HepG2 (cell line): ENCODE data around the gene GAREM1. TPM values are rescaled to one million over a fixed set of nuclear protein-coding genes. Genes with fewer than 3 reads are reported as not detected.

Experiments used
- ATF4 ChIP-seq, 2 experiments: fragments of 450-650 bp in 1 of 2; sonication (generic) in 1 of 2; formaldehyde crosslinking; IDR thresholded peaks; 2 replicates each; pipeline versions ENCODE4 v1.5.0 to v1.8.0; 2020 to 2022; ENCODE audit warnings: mild to moderate bottlenecking in 1 of 2, missing genetic modification reagents in 1 of 2
- BATF2 ChIP-seq: sonication (generic); formaldehyde crosslinking; IDR thresholded peaks from 2 replicates; pipeline ENCODE4 v1.8.0; 2022; ENCODE audit warnings: mild to moderate bottlenecking, missing genetic modification reagents, moderate library complexity
- CAMTA2 ChIP-seq: sonication (generic); formaldehyde crosslinking; IDR thresholded peaks from 2 replicates; pipeline ENCODE4 v1.4.0; 2020; ENCODE audit warnings: mild to moderate bottlenecking, missing genetic modification reagents, borderline replicate concordance
- FOXA1 ChIP-seq, 2 experiments: fragments of 450-650 bp in 1 of 2; sonication (generic) in 1 of 2; formaldehyde crosslinking in 1 of 2; IDR thresholded peaks; 2 replicates each; pipeline versions ENCODE4 v1.4.0 to v1.6.1; 2016 to 2020; ENCODE audit warnings: missing genetic modification reagents in 1 of 2
- GTF3A ChIP-seq: sonication (generic); formaldehyde crosslinking; conservative IDR thresholded peaks from 2 replicates; pipeline ENCODE4 v1.4.0; 2020; ENCODE audit warnings: mild to moderate bottlenecking, missing genetic modification reagents
- HNRNPUL1 ChIP-seq: fragments of 200-400 bp; formaldehyde crosslinking; IDR thresholded peaks from 2 replicates; pipeline ENCODE4 v1.6.1; 2017; ENCODE audit warnings: low read depth, mild to moderate bottlenecking, low read length, moderate library complexity
- NCOA1 ChIP-seq: sonication (generic); formaldehyde crosslinking; IDR thresholded peaks from 2 replicates; pipeline ENCODE4 v1.9.0; 2021; ENCODE audit warnings: missing genetic modification reagents
- PREB ChIP-seq: sonication (generic); formaldehyde crosslinking; IDR thresholded peaks from 2 replicates; pipeline ENCODE4 v1.4.0; 2020; ENCODE audit warnings: missing genetic modification reagents
- RFX5 ChIP-seq: IDR thresholded peaks from 2 replicates; pipeline ENCODE4 v1.6.1; 2011; ENCODE audit warnings: low read depth, low read length, improper control_type of control experiment
- YEATS2 ChIP-seq: sonication (generic); formaldehyde crosslinking; IDR thresholded peaks from 2 replicates; pipeline ENCODE4 v1.4.0; 2020; ENCODE audit warnings: missing genetic modification reagents, borderline replicate concordance
- ZBTB7B ChIP-seq: sonication (generic); formaldehyde crosslinking; IDR thresholded peaks from 2 replicates; pipeline ENCODE4 v1.4.0; 2020; ENCODE audit warnings: missing genetic modification reagents
- ZC3H4 ChIP-seq: sonication (generic); formaldehyde crosslinking; IDR thresholded peaks from 2 replicates; pipeline ENCODE4 v1.4.0; 2020; ENCODE audit warnings: missing genetic modification reagents, borderline replicate concordance
- ZFP36 ChIP-seq: fragments of 150-350 bp; IDR thresholded peaks from 2 replicates; pipeline ENCODE4 v1.6.1; 2018; ENCODE audit warnings: borderline replicate concordance, low read length, low read depth; ENCODE audit not compliant: partially characterized antibody
- ZNF329 ChIP-seq: sonication (generic); formaldehyde crosslinking; IDR thresholded peaks from 2 replicates; pipeline ENCODE4 v1.9.0; 2021; ENCODE audit warnings: low read depth, mild to moderate bottlenecking, missing genetic modification reagents
- ZNF335 ChIP-seq: sonication (generic); formaldehyde crosslinking; IDR thresholded peaks from 2 replicates; pipeline ENCODE4 v1.4.0; 2020; ENCODE audit warnings: missing genetic modification reagents
- ZNF354B ChIP-seq: sonication (generic); formaldehyde crosslinking; IDR thresholded peaks from 2 replicates; pipeline ENCODE4 v1.8.0; 2022; ENCODE audit warnings: mild to moderate bottlenecking, missing genetic modification reagents
- polyA plus RNA-seq, 8 experiments: library from polyadenylated mRNA; depleted of rRNA in 3 of 8; stranded (reverse) in 7 of 8; unstranded in 1 of 8; fragments of >200 nt; fragmentation: Illumina TruSeq in 4 of 8; extraction: Trizol in 4 of 8; gene quantifications; 2 replicates each; pipeline versions ENCODE4 v1.2.1 to v1.2.3, GENCODE V29; 2011 to 2016; ENCODE audit warnings: low read depth in 4 of 8, missing spikeins in 1 of 8, mixed read lengths in 1 of 8; ENCODE audit not compliant: insufficient read depth in 1 of 8
- total RNA-seq, 5 experiments: library from RNA; depleted of rRNA; stranded (reverse); fragments of >200 nt; fragmentation: Illumina TruSeq; extraction: Trizol; gene quantifications; 2 replicates each; pipeline ENCODE4 v1.2.3, GENCODE V29; 2016; ENCODE audit warnings: low read depth in 1 of 5
- TF ChIP-seq, protein P1 (sequence below): sonication (generic); formaldehyde crosslinking; IDR thresholded peaks from 2 replicates; pipeline ENCODE4 v1.5.0; 2020; ENCODE audit warnings: missing genetic modification reagents
- TF ChIP-seq, protein P2 (sequence below): sonication (generic); formaldehyde crosslinking; IDR thresholded peaks from 2 replicates; pipeline ENCODE4 v1.5.0; 2020; ENCODE audit warnings: missing genetic modification reagents, mild to moderate bottlenecking, borderline replicate concordance
- TF ChIP-seq, protein P3 (sequence below): IDR thresholded peaks from 2 replicates; pipeline ENCODE4 v1.6.1; 2016; ENCODE audit warnings: mild to moderate bottlenecking
- TF ChIP-seq, protein P4 (sequence below): sonication (generic); formaldehyde crosslinking; IDR thresholded peaks from 2 replicates; pipeline ENCODE4 v1.5.0; 2020; ENCODE audit warnings: missing genetic modification reagents

The GAREM1 gene
- total and polyA plus RNA-seq, 2 of the 13 experiments (the other 11 are each of a cell fraction or from before 2014, with no cell fraction given), result 2.5 to 2.9 TPM

GRCh38 chr18:32470714-32471633 lies at the start of gene GAREM1 (continued):
- TF ChIP-seq, protein P1, sequence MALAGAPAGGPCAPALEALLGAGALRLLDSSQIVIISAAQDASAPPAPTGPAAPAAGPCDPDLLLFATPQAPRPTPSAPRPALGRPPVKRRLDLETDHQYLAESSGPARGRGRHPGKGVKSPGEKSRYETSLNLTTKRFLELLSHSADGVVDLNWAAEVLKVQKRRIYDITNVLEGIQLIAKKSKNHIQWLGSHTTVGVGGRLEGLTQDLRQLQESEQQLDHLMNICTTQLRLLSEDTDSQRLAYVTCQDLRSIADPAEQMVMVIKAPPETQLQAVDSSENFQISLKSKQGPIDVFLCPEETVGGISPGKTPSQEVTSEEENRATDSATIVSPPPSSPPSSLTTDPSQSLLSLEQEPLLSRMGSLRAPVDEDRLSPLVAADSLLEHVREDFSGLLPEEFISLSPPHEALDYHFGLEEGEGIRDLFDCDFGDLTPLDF (CRISPR knock-in tag), result no peak
- 0 out of 2 replicates have a peak, but pooled peaks have one; percentile 26 for TF ChIP-seq ZNF329 (CRISPR knock-in tag)
- TF ChIP-seq, protein P2, sequence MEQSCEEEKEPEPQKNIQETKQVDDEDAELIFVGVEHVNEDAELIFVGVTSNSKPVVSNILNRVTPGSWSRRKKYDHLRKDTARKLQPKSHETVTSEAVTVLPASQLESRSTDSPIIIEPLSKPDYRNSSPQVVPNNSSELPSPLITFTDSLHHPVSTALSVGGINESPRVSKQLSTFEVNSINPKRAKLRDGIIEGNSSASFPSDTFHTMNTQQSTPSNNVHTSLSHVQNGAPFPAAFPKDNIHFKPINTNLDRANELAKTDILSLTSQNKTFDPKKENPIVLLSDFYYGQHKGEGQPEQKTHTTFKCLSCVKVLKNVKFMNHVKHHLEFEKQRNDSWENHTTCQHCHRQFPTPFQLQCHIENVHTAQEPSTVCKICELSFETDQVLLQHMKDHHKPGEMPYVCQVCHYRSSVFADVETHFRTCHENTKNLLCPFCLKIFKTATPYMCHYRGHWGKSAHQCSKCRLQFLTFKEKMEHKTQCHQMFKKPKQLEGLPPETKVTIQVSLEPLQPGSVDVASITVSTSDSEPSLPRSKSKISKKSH (CRISPR knock-in tag), result no peak; the same call in 1 of the 2 replicates
- TF ChIP-seq ATF4 (CRISPR knock-in tag; IDR thresholded peaks at IDR 0.05), result no peak
- TF ChIP-seq ZFP36, result no peak
- TF ChIP-seq, protein P3, sequence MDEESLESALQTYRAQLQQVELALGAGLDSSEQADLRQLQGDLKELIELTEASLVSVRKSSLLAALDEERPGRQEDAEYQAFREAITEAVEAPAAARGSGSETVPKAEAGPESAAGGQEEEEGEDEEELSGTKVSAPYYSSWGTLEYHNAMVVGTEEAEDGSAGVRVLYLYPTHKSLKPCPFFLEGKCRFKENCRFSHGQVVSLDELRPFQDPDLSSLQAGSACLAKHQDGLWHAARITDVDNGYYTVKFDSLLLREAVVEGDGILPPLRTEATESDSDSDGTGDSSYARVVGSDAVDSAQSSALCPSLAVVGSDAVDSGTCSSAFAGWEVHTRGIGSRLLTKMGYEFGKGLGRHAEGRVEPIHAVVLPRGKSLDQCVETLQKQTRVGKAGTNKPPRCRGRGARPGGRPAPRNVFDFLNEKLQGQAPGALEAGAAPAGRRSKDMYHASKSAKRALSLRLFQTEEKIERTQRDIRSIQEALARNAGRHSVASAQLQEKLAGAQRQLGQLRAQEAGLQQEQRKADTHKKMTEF (CRISPR knock-in tag), result peak; percentile 52; the same call in 1 of the 2 replicates
- TF ChIP-seq RFX5, result no peak
- TF ChIP-seq ZNF335 (CRISPR knock-in tag), result no peak
- no peak for TF ChIP-seq BATF2
- no peak for TF ChIP-seq ZNF354B
- no peak for TF ChIP-seq GTF3A (CRISPR knock-in tag)
- TF ChIP-seq NCOA1 (CRISPR knock-in tag), result no peak
- TF ChIP-seq HNRNPUL1, result no peak
- no peak for TF ChIP-seq PREB (CRISPR knock-in tag)
- TF ChIP-seq ZC3H4 (CRISPR knock-in tag), result no peak
- no peak for TF ChIP-seq CAMTA2
- TF ChIP-seq YEATS2, result no peak; the same call in 1 of the 2 replicates
- TF ChIP-seq, protein P4, sequence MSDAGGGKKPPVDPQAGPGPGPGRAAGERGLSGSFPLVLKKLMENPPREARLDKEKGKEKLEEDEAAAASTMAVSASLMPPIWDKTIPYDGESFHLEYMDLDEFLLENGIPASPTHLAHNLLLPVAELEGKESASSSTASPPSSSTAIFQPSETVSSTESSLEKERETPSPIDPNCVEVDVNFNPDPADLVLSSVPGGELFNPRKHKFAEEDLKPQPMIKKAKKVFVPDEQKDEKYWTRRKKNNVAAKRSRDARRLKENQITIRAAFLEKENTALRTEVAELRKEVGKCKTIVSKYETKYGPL (CRISPR knock-in tag), result no peak
- no peak for TF ChIP-seq ZBTB7B
- no peak for TF ChIP-seq FOXA1 (IDR thresholded peaks at IDR 0.05)
- peak; percentile 67 for TF ChIP-seq FOXA1 (CRISPR knock-in tag; IDR thresholded peaks at IDR 0.05)
